GM19468 (cell line): ENCODE results near the gene DIS3L2.
A peak's percentile ranks its signal among the peaks of the same experiment; 100 is the strongest.

Experiments
- ATAC-seq: cut with Tn5 transposase; IDR thresholded peaks from one replicate; pipeline ENCODE4 v1.9.1; 2021; ENCODE audit warnings: mild to moderate bottlenecking, moderate library complexity, moderate number of reproducible peaks; ENCODE audit not compliant: unreplicated experiment; ENCODE audit errors: extremely low read depth

DIS3L2 gene

DNA sequence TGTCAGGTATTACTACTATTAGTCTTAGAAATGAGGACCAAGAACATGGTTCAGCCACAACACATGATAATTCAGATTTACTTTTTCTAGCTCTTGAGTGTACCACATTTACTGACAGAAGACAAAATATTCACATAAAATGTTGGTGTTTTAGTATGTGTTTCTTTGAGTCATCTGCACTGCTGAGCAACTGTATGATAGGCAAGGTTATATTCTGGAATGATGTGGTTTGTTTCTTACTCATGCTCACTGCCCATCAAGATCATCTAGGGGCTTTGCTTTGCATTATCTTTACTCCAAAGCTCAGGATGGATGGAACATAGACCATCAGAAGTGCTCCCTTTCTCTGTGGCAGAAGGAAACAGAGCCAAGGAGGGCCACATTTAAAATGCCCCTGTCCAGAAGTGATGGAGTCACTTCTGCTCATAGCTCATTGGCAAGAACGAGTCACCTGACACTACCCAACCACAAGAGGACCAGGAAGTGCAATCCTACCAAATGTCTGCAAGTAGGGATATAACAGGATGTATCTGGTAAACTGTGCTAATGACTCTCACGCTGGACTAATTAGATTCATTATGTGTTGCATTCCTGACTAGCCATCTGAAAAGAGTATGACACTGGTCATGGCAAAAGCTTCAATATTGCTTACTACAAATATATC lies 81.5 kb downstream of the DIS3L2 start:
- ATAC-seq, result no peak

DNA sequence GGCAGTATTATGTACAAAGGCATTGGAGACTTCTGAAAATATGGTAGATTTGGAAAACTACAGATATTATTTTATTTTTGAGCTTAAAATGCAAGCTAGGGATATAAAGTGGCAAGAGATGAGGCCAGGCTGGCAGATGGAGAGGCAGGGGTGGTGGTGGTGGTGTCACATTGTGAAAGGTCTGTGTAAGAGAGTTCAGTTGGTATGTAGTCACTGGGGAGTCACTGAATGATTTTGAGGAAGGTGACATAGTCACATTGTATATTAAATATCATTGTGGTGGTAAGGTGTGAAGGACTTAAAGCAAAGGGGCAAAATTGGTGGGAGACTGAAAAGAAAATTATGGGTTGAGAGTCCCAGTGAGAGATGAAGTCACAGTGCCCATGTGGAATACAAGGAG lies 82.5 kb downstream of the DIS3L2 start:
- no peak for ATAC-seq

DNA sequence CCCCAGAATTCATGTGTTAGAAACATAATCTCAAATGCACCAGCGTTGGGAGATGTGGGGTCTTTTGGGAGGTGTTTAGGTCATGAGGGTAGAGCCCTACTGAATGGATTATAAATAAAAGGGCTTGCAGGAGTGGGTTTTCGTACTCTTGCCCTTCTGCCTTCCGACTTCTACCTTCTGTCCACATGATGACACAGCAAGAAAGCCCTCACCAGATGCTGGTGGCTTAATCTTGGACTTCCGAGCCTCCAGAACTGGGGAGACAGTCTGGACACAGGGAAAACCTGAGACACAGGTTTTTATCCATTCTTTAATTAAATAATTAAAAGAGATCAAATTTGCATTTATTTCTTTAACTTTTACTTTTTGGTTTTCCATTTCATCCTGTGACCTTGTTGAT lies 87.8 kb downstream of the DIS3L2 start:
- ATAC-seq, result no peak

DNA sequence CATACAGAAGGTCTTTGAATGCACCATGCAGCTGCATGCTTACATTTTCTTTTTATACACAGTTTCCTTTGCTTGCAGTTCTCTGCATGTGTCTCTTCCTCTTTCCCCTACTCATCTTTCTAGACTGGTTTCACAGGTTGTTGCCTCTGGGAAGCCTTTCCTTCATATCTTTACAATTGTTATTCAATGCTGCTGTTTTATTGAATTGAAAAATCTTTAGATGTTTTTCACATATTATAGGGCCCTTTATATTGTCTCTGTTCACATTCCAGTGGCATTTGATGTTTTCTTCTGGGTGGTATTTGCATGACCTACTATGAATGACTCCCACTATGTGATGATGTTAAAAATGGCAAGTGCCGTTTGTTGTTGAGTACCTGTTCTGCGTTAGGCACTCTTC lies 91.1 kb downstream of the DIS3L2 start:
- ATAC-seq, result no peak

DNA sequence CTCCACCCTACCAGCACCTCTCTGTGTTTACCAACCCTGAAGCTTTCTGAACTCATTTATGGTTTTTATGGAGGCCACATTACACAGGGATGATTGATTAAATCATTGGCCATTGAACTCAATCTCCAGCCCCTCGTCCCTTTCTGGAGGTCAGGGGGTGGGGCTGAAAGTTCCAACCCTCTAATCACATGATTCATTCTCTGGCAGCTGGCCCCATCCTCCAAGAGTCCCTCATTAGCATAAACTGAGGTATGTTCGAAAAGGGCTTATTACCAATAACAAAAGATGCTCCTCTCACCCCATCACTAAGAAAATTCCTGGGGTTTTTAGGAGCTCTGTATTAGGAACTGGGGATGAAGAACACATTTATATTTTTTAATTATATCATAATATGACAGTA lies 92.3 kb downstream of the DIS3L2 start:
- ATAC-seq, result no peak

DNA sequence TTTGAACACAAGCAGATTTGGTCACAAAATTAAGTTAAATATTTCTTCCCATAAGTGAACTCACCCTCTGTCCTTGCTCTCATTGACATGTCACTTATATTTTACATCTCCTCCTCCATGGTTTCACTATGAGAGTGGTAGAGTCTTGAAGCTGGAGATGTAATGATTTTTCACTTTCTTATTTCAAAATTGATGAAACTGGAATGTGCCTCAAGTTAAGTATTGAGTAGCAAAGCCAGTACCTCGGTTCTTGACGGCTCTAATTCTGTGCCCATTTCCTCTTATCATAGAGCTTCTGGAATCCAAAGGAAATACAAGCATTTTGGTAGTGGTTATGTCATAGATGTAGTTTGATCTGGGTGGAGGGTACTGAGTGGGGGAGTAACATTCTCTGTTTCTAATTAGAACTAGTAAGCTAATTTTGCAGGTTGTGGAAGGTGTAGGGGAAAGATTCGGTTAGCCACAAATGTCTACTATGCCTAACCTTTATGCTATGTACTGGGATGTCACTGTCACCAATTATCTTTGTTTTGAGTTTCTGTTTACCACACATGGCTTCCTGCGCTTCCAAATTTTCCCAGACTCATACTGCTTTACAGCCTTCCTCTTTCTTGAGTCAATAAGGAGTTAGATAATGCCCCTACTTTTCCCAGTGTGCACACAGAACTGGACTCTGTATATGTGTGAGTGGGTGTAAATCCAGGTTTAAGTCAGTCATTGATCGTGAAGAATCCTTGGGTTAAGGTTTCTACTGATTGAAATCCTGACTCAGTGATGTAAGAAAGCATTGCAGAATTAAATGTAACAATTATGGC lies 96.8 kb downstream of the DIS3L2 start:
- peak; percentile 26 for ATAC-seq

DNA sequence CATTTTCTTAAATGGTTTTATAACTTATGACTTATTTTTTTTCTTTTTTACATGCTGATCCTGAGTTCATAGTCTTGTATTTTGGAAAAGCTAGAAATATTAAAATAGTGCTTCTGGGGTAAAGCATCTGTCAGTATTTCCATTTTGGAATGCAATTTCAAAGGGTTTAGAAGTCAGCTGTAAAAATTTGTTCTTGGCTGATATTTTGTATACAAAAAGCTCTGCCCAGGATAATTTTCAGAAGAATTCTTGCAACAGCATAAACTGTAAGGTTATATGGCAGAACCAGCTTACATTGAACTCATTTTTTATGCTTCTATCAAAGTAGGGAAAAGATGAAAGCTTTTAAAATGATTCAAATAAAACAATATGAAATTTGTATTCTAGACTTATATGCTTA lies 97.4 kb downstream of the DIS3L2 start:
- no peak for ATAC-seq

DNA sequence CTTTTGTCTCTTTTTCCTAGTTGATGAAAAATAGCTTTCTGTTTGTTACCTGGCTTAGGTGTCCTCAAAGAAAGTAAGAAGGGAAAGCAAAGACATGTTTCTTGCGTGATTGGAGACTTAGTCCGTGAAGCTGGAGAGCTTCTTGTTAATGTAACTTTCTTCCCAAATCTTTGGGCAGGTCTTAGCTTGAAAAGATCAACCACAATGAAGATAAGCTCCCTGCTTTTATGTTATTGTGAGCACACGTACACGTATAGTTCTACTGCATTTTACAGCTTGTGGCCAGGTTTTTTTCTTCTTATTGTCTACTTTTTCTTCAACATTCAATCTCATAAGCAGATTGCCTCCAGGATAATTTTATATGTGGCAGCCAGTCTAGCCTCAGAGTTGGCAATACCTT lies 99.8 kb downstream of the DIS3L2 start:
- no peak for ATAC-seq

DNA sequence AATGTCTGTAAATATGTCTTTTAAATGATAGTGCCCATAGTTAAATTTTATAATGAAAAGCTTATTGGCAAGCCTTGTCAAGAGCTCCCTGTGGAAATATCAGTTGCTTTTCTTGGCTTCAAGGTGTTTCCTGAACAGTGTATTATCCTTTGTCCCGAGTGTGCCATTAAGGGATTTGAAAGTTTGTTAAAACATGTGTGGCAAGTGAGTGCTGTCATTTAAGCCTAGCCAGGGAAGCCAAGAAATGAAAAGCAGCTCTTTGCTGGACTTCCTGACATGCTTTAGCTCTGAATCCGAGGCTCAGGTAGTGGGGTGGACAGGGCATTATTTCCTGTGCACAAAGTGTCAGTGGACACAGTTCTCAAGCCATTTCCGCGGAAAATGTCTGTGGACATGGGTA lies 111.5 kb downstream of the DIS3L2 start:
- ATAC-seq, result no peak

DNA sequence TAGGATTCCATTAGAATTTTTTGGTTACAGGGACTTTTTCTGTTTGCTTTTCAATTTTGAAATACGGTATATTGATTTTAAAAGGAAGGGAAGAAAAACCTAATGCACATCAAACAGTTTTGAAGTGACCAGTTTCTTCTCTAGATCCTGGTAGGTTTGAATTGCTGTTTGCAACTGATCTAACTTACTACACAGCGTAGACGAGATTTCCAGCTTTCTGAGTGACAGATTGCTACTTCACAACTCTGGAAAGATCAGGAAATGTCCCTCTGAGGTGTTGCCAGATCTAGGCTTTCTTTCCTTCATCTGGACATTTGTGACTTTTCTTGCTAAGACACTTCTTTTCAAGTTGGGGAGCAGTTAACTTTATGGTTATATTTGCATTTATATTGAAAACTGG lies 112.2 kb downstream of the DIS3L2 start:
- no peak for ATAC-seq

DNA sequence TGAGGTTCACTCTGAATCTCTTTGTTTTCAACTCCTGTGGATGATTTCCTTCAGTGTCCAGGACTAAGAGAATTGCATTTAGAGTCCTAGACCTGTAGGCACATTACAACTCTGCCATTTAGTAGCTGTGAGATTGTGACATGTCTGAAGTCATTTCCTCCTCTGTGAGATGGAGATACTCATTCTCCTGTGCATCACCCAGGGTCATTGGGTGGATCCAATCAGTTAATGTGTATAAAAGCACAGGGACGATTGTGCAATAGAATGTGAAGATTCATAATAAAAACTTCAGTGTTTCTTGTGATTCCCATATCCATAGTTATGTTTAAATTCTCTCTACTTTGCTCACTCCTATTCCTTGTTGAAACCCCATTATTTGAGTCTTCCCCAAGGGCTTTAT lies 113.6 kb downstream of the DIS3L2 start:
- no peak for ATAC-seq

DNA sequence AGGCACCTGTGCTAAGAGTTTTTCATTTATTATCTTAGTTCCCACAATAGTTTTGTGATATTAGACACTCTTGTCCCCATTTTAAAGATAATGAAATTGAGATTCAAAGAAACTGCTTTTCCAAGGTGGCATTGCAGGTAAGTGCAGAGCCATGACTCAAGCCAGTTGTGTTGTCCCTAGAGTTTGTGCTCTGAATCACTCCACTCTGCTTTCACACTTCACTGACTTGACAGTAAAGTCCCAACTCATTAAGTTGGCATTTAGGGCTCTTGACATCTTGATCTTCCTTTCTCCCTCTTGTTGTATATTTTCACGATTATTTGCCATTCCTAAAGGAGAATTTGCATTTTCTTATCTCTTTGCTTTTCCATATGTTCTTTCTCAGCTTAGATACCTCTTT lies 114.3 kb downstream of the DIS3L2 start:
- no peak for ATAC-seq

DNA sequence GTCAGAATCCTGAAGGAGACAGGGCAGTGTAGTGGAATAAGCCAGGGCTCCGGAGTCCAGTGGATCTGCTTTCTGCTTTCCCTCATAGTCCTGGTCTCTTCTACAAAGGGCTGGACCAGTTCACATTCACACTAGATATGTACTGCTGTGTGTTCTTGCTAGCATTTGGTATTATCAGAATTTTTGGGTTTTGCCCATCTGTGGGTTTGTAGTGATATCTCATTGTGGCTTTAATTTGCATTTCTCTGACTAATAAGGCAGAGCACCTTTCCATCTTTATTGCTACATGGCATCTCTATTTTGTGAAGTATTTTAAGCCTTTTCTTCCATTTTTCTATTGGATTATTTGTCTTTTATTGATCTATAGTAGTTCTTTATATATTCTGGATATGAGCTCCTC lies 114.8 kb downstream of the DIS3L2 start:
- no peak for ATAC-seq

DNA sequence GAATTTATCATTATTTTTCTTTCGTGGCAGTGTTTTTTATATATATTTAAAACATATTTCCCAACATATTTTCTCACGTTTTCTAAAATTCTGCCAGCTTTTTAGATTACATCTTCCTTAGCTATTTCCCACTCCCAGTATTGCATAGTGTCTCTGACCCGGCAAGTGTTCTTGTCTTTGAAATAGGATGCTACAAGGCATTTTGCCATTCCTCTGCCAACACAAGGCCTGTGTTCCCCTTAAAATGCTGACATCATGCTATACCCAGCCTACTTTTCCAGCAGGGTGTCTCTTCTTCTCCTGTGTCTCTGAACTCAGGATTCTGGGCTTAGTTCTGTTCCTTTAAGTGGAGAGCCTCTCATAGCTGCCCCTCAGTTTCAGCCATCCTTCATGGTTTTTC lies 115.2 kb downstream of the DIS3L2 start:
- no peak for ATAC-seq

DNA sequence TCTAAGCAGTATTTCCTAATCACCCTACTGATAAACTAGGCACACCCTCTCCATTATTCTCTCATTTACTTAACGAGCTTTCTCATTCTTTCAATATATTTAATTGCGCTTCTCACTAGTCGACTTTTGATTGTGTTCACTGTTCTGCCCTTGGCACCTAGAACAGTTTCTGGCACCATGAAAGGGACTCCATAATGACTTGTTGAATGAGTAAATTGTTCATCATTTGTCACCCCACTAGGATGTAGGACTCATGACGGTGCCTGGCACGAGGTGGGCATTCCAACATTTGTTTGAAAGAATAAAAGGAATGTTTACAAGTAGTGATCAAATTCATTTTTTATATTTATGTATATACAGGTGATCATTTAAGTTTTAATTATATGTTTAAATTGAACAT lies 123.7 kb downstream of the DIS3L2 start:
- no peak for ATAC-seq

DNA sequence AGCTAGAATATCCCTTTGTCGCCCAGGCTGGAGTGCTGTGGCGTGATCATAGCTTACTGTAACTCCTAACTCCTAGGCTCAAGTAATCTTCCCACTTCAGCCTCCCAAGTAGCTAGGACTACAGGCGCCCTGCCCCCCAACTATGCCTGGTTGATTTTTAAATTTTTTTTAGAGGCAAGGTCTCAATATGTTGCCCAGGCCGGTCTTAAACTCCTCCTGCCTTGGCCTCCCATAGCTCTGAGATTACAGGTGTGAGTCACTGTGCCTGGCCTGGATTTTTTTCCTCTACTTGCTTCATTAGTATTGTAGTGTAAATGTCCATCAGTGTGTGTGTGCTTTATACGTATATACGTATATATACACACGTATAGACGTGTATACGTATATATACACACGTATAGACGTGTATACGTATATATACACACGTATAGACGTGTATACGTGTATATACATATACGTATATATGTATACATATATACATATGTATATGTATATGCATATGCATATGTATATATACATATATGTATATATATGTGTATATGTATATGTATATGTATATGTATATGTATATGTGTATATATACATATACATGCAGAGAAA lies 124.4 kb downstream of the DIS3L2 start:
- no peak for ATAC-seq

DNA sequence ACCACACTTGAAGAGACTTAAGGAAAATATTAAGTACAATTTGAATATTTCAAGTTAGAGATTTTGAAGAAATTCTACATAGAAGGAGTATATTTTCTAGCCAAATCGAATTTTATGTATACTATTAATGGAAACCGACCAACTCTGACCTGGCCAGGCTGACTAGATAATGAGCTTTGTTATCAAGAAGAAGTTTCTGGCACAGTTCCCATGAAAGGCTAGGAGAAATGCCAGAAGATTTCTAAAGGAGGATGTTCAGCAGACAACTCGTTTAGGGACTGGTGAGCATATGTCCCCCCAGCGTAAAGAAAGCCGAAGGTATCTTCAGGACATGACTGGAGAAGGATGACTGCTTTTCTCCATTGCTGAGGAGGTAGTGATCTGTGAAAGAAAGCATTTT lies 127.3 kb downstream of the DIS3L2 start:
- ATAC-seq, result no peak

DNA sequence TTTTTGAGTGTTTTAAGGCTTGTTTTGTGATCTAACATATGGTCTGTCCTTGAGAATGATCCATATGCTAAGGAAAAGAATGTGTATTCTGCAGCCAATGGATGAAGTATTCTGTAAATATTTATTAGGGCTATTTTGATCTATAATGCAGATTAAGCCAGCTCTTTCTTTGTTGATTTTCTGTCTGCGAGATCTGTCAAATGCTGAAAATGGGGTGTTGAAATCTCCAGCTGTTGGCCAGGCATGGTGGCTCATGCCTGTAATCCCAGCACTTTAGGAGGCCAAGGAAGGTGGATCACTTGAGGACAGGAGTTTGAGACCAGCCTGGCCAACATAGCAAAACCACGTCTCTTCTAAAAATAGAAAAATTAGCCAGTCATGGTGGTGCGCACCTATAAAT lies 132.7 kb downstream of the DIS3L2 start:
- ATAC-seq, result no peak

DNA sequence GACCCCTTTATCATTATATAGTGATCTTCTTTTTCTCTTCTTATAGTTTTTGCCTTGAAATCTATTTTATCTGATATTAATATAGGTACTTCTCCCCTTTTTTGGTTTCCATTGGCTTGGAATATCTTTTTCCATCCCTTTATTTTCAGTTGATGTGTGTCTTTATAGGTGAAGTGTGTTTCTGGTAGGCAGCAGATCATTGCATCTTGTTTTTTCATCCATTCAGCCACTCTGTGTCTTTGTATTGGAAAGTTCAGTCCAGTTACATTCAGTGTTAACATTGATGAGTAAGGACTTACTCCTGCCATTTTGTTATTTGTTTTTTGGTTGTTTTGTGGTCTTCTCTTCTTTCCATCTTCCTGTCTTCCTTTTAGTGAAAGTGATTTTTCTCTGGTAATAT lies 133.4 kb downstream of the DIS3L2 start:
- ATAC-seq, result no peak

DNA sequence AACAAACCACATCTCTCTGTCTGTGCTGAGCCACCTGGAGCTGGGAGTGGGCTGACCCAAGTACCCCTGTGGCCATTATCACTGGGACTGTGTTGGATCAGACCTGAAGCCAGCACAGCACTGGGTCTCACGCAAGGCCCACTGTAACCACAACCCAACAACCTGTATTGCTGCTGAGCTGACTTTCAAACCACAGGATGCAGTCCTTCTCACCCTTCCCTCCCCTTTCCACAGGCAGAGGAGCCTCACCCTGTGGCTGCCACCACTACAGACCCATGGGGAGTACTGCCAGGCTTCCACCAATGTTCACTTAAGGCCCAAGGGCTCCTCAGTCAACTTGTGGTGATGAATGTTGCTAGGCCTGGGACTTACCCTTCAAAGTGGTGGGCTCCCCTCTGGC lies 135.7 kb downstream of the DIS3L2 start:
- no peak for ATAC-seq

DNA sequence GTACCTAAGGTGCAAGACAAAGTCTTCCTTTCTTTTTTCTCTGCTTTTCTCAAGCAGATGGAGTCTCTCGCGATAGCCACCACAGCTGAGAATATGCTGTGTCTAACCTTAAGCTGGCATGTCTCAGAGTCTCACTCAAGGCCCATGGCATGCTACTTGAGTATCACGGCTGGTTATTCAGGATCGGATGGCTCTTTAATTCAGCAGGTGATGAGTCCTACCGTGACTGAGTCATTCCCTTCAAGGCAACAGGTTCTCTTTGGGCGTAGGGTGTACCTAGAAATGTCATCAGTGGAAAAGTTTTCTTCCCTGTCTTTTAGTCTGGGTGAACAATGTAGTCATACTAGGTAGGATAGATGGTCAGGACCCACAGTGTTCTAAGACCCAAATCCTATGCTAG lies 136.2 kb downstream of the DIS3L2 start:
- no peak for ATAC-seq

DNA sequence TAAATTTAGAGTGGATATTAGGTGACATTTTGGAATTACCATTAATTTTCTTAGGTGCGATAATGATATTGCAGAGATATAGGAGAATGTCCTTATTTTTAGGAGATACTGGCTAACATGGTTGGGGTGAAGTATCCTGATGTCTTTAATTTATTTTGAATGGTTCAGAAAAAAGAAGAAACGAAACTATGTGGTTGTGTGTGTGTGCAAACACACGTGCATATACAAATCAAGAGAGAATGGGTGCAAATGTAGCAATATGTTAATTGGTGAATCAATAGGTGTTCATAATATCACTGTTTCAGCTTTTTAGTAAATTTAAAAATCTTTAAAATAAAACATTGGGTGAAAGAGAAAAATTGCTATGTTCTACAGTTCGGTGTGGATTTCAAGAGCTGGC lies 140.9 kb downstream of the DIS3L2 start:
- ATAC-seq, result no peak
